ENCODE results near the gene ARF4.
A peak's percentile ranks its signal among the peaks of the same experiment; 100 is the strongest.
"Not testable (repeated sequence)": the region's sequence is repeated elsewhere in the genome, so short reads cannot be mapped to it uniquely, and the experiment has no call there.

Gene ARF4

GRCh38 chr3:57597127-57597923, at the start of gene ARF4:
Gene ARF4, minus strand, starts transcription at chr3:57597344. Its CDS starts 204 bp downstream, at chr3:57597140.
- DNase-seq (ENCODE audit: low read depth in 2 of 2), result peak; percentile 97 to 98

DNA sequence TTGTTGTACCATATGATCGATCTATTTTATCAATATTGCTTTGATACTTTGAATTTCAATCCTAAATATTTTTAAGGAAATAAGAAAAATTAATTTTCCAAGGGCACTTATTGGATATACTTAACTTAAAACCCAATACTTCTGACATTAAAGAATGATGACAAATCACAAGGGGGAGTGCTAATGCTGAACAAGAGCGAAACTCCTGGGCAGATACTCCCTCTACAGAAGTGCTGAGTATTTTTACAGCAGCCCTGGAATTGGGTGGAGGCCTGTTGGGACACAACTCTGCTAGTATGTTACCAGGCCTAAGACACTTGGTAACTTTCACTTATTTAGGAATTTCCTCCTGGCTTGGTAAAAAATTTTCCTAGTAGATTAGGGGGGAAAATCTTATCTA, 49.6 kb upstream of the ARF4 start:
- no peak for DNase-seq (ENCODE audit: low read depth in 2 of 2)

- no peak for DNase-seq (ENCODE audit: low read depth in 2 of 2)
Measured at GRCh38 chr3:57644740-57645139, 47.6 kb upstream of the ARF4 start.

DNA sequence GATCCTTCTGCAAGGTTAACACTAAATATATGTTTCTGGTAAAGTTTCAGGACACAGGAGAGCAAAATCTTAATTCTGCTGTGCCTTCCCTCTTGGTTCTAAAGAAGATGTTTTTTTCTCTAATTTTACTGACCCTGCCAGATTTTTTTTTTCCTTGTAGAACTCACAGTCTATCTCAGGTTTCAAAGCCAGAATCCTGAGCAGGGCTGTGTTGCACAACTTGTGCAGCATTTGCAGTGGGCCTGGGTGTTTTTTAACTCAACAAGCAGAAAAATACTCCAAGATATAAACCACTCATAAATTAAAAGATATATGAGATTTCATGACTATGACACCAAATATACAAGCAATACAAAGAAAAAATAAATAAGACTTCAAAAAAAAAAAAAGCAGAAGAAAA, 40.2 kb upstream of the ARF4 start:
- no peak for DNase-seq (ENCODE audit: low read depth in 2 of 2)

DNA sequence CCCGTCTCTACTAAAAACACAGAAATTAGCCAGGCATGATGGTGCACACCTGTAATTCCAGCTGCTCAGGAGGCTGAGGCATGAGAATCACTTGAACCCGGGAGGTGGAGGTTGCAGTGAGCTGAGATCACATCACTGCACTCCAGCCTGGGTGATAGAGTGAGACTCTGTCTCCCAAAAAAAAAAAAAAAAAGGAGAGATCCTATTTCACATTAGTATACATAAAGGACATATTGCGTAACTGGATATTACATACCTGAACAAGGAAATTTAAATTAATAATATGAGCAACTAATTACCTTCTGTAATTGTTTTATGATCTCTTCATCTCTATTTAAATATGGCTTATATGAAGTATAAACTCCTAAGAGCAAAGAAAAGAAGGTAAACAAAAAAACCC, 37.1 kb upstream of the ARF4 start:
- DNase-seq (ENCODE audit: low read depth in 2 of 2), result not testable (repeated sequence)

GRCh38 chr3:57627976-57628375, 30.8 kb upstream of the ARF4 start:
- DNase-seq (ENCODE audit: low read depth in 2 of 2), result no peak

- no peak for DNase-seq (ENCODE audit: low read depth in 2 of 2)
Measured at GRCh38 chr3:57624801-57625200, 27.7 kb upstream of the ARF4 start.

- DNase-seq (ENCODE audit: low read depth in 2 of 2), result no peak
Measured at GRCh38 chr3:57622362-57622761, 25.2 kb upstream of the ARF4 start.

DNA sequence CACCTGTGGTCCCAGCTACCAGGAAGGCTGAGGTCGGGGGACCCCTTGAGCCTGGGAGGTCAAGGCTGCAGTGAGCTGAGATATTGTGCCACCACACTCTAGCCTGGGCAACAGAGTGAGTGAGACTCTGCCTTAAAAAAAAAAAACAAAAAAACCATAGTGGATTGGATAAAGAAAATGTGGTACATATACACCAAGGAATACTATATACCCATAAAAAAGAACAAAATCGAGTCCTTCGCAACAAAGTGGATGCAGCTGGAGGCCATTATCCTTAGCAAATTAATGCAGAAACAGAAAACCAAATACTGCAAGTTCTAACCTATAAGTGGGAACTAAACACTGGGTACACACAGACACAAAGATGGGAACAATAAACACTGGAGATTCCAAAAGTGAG, 20.6 kb upstream of the ARF4 start:
- DNase-seq (ENCODE audit: low read depth in 2 of 2), result no peak

- no peak for DNase-seq (ENCODE audit: low read depth in 2 of 2)
Measured at GRCh38 chr3:57616233-57616632, 19.1 kb upstream of the ARF4 start.

- DNase-seq (ENCODE audit: low read depth in 2 of 2), result not testable (repeated sequence)
Measured at GRCh38 chr3:57611870-57612269, 14.7 kb upstream of the ARF4 start.

GRCh38 chr3:57605683-57606082, 8.5 kb upstream of the ARF4 start:
- DNase-seq (ENCODE audit: low read depth in 2 of 2), result no peak

DNA sequence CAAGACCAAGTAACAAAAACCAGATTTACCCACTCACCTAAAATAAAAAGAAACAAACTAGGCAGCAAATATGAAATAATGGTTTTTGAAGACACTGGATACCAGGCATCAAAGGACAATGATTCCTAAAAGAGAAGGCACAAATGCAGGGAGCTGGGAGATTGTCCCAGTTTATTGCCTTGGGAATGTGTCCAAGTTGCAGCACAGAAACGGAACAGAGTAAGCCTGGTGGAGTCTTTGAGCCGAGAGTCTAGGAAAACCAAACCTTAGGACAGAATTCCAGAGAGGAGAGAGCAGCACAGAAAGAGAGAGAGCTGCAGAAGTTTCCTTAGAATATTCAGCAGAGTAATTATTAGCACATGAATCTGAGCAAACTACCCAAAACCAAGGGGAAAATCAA, 7.8 kb upstream of the ARF4 start:
- DNase-seq (ENCODE audit: low read depth in 2 of 2), result no peak

GRCh38 chr3:57600195-57600594, 3.1 kb upstream of the ARF4 start:
- no peak for DNase-seq (ENCODE audit: low read depth in 2 of 2)

GRCh38 chr3:57598765-57599360, 1.7 kb upstream of the ARF4 start:
- no peak for DNase-seq (ENCODE audit: low read depth in 2 of 2)

DNA sequence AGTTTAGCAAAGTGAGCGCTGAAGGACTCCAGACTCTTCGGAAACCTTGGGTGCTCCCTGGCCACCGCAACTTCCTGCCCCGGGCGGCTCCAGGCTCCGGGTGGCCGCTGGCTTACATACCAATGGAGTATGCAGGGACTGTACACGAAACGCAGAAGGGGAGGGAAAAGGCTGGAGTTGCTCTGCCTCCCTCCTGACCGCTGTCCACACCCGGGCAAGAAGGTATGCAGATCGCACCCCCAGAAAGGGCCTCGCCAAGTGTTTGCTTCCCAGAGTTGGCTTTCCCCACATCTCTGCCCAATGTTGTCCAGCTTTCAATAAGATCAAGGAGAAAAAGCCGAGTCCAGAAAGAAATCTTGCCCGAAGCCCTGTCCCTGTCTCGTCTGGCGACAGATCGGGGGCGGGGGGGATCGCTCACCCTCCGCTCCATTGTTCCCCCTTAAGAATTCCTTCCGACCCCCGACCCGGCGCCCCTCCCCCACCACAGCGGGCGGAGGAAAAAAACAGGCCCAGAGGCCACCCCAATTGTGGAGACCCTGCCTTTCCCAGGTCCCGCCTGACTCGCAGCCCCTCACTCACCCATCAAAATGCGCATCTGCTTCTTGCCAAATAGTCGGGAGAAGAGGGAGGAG, 533 bp downstream of the ARF4 start:
- DNase-seq (ENCODE audit: low read depth in 2 of 2), result peak; percentile 38 to 52

GRCh38 chr3:57594576-57594975, 2.6 kb downstream of the ARF4 start:
- no peak for DNase-seq (ENCODE audit: low read depth in 2 of 2)

- DNase-seq (ENCODE audit: low read depth in 2 of 2), result no peak
Measured at GRCh38 chr3:57594144-57594543, 3.0 kb downstream of the ARF4 start.

DNA sequence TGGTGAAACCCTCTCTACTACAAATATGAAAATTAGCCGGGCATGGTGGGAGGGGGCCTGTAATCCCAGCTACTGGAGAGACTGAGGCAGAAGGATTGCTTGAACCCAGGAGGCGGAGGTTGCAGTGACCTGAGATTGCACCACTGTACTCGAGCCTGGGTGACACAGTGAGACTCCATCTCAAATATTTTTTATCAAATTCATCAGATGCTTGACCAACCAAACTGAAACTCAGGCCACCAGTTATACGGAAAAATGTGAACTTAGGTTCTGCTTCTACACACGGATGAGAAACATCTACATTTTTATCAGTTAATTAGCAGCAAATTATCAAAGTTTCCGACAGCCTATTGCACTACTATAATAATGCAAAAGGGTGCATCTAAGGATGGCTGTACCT, 4.8 kb downstream of the ARF4 start:
- no peak for DNase-seq (ENCODE audit: low read depth in 2 of 2)

GRCh38 chr3:57587905-57588304, 9.2 kb downstream of the ARF4 start:
- DNase-seq (ENCODE audit: low read depth in 2 of 2), result no peak

DNA sequence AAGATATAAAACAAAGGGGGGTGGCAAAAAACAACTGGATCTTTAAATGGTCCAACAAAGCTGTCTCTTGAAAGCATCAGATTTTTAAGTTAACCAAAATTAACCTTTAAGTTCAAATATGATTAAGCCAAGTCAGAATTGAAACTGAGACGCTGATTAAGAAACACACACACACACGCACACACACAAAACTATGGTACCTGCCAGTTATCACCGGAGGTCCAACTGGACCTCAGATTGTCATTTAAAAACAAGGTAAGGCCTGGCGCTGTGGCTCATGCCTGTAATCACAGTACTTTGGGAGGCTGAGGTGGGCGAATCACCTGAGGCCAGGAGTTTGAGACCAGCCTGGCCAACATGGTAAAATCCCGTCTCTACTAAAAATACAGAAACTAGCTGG, 10.4 kb downstream of the ARF4 start:
- no peak for DNase-seq (ENCODE audit: low read depth in 2 of 2)

DNA sequence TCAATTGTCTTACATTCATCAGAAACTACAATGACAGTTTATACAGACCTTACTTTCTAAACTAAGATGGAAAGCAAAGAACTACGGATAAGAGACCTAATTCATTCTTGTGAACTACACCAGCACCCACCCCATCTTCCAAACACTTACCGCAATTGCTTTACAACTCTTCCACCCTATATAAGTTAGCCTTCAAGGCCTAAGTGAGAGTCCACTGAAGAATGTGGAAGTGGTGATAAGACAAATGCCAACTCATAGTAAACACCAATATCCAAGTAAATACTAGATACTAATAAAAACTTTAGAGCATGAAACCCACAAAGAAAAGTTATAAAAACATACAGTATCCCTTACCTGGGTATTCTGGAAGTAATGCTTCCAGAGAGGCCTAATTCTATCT, 13.6 kb downstream of the ARF4 start:
- no peak for DNase-seq (ENCODE audit: low read depth in 2 of 2)
